ENCODE measurements around the gene LYPD3.

LYPD3 gene

DNA sequence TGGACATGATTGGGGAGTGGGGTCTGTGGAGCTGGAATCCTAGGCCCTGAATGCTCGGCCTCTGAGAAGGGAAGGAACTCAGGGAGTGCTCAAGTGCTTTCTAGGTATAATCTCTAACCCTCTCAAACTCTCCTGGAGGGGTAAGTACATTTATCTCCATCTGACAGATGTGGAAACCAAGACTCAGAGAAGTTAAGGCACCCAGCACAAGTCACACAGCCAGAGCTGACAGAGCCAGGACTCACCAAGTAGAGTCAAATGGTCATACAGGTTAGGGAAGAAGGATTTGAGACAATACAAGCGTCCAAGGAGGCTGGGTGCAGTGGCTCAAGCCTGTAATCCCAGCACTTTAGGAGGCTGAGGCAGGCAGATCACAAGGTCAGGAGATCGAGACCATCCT, 12.9 kb upstream of the LYPD3 start:
- Mint-ChIP-seq H3K36me3 (ENCODE audit: low read depth) (peaks cover 9% of the 10 kb centered on the region), H3K27ac (no peak overlapping the region), H3K9me3 (no peaks in the 10 kb centered on the region), H3K4me3 (no peak overlapping the region), H3K27me3 (ENCODE audit: low read depth) (no peaks in the 10 kb centered on the region), H3K4me1 (ENCODE audit: low read depth) (peaks cover 7% of the 10 kb centered on the region)

DNA sequence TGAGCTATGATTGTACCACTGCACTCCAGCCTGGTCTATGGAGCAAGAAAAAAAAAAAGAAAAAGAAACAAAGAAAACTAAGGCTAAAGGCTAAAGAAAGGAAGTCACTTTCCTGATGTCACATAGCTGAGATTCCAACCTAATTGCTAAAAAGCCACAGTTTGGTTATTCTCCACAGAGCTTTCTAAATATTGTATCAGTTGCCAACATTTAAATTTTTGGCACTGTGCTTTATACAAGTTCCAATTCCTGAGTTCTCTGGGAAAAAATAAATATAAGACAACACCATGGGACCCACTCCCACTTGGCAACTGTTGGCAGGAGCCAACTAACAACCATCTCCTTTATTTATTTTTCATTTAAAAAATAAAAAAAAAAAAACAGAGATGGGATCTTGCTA, 11.2 kb upstream of the LYPD3 start:
- H3K27me3 Mint-ChIP-seq (ENCODE audit: low read depth) = no peaks in the 10 kb centered on the region
- no peak overlapping the region for H3K27ac Mint-ChIP-seq
- no peaks in the 10 kb centered on the region for H3K9me3 Mint-ChIP-seq
- H3K36me3 Mint-ChIP-seq (ENCODE audit: low read depth) = peaks cover 9% of the 10 kb centered on the region
- peaks cover 7% of the 10 kb centered on the region for H3K4me1 Mint-ChIP-seq (ENCODE audit: low read depth)
- no peak overlapping the region for H3K4me3 Mint-ChIP-seq

DNA sequence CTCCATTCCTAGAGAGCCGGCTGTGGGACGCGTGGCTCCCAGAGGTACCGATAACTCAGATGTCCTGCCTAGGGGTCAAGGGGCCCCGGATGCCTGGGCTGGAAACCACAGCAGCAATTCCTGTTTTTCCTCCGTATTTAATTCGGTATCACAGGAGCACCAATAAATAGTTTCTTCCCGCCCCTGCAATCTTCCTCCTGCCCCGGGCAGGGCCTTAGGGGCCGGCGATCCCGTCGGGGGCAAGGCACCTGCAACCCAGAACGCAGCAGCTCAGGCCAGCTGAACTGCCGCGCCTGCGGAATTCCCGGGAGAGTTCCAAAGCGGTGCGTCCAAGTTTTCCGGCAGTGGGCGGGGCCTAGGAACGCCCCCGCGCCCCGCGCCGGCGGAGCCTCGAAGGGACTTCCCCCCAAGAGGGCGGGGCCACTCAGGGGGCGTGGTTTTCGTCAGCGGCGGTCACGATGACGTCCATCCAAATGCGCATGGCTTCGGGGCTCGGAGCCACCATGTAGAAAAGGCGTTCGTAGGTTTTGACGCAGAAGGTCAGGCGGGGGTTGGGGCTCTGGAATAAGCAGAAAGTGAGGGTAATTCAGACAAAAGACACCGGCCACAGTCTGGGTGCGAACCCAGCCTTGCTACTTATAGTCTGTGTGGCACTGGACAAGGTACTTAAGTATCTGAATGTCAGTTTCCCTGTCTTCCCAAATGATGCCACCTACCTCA, 9.7 kb upstream of the LYPD3 start:
- peaks cover 9% of the 10 kb centered on the region for H3K4me1 Mint-ChIP-seq (ENCODE audit: low read depth)
- peak overlapping the region; percentile 82 for H3K27ac Mint-ChIP-seq
- peak overlapping the region; percentile 71 for H3K4me3 Mint-ChIP-seq
- peaks cover 9% of the 10 kb centered on the region for H3K36me3 Mint-ChIP-seq (ENCODE audit: low read depth)
- no peaks in the 10 kb centered on the region for H3K27me3 Mint-ChIP-seq (ENCODE audit: low read depth)
- no peaks in the 10 kb centered on the region for H3K9me3 Mint-ChIP-seq

DNA sequence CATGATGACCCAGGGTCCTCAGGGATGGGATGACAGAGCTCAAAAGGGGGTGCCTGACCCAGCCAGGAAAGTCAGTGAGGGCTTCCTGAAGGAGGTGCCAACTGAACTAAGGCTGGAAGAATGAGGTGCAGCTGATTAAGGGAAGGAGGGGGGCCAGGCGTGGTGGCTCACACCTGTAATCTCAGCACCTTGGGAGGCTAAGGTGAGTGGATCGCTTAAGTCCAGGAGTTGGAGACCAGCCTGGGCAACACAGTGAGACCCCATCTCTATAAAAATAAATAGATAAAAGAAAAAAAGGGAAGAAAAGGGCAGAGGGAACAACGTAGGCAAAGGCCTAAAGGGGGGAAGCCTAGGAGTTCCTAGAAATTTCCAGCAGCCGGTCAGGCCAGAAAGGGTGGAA, 9.1 kb upstream of the LYPD3 start:
- H3K4me3 Mint-ChIP-seq = peak overlapping the region; percentile 28
- no peaks in the 10 kb centered on the region for H3K27me3 Mint-ChIP-seq (ENCODE audit: low read depth)
- peaks cover 9% of the 10 kb centered on the region for H3K36me3 Mint-ChIP-seq (ENCODE audit: low read depth)
- peaks cover 11% of the 10 kb centered on the region for H3K4me1 Mint-ChIP-seq (ENCODE audit: low read depth)
- no peaks in the 10 kb centered on the region for H3K9me3 Mint-ChIP-seq
- H3K27ac Mint-ChIP-seq = no peak overlapping the region

DNA sequence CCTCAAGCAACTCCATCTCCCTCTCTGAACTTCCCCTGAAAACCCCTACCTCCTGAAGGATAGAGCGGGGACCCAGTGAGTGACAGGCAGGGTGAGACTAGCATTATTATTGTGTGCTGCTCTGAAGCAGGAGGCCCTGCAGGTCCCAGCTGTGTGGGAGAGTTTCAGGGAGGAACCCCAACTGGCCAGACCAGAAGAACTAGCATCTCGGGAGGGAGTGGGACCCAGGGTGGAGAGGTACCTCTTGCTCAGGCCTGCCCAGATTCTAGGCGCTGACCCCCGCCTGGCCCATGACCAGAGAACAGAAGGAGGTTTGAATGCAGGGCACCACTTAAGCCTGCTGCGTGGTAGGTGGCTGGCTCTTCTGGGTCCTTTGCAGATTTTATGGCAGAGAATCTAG, 5.7 kb upstream of the LYPD3 start:
- H3K4me1 Mint-ChIP-seq (ENCODE audit: low read depth) = peaks cover 26% of the 10 kb centered on the region
- H3K4me3 Mint-ChIP-seq = no peak overlapping the region
- no peak overlapping the region for H3K27ac Mint-ChIP-seq
- H3K27me3 Mint-ChIP-seq (ENCODE audit: low read depth) = no peaks in the 10 kb centered on the region
- H3K36me3 Mint-ChIP-seq (ENCODE audit: low read depth) = peaks cover 5% of the 10 kb centered on the region
- no peaks in the 10 kb centered on the region for H3K9me3 Mint-ChIP-seq

DNA sequence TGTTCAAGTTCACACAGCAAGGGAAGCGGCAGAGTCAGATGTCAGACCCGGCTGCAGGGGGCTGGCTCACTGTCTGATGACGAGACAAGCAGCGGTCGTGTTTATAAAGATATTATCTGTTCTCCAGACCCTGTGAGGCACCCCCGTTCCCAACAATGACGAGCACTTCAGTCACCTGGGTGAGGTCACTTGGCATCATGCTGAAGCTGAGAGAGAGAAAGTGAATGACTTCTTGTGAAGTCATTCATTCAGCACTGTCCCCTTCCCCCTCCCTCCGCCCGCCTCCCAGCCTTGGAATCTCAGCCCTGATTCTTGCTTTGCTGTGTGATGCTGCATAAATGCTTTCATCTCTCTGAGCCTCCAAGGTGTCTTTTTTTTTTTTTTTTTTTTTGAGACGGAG, 4.9 kb upstream of the LYPD3 start:
- H3K27ac Mint-ChIP-seq = peak overlapping the region; percentile 39
- no peak overlapping the region for H3K4me3 Mint-ChIP-seq
- H3K27me3 Mint-ChIP-seq (ENCODE audit: low read depth) = no peaks in the 10 kb centered on the region
- H3K36me3 Mint-ChIP-seq (ENCODE audit: low read depth) = peaks cover 2% of the 10 kb centered on the region
- H3K4me1 Mint-ChIP-seq (ENCODE audit: low read depth) = peaks cover 20% of the 10 kb centered on the region
- no peaks in the 10 kb centered on the region for H3K9me3 Mint-ChIP-seq

DNA sequence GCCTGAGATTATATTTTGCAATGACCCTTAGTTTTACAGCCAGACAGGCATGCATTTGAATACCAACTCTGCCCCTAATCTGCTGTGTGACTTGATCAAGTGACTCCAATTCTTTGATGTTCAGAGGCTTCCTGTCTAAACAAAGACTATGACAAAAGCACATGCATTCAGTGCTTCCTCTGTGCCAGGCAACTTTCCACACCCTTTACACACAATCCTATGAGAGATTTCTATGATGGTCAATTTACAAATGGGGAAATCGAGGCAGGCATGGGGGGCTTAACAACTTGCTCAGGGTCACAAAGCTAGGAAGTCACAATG, 3.7 kb upstream of the LYPD3 start:
- Mint-ChIP-seq H3K4me1 (ENCODE audit: low read depth) (peaks cover 24% of the 10 kb centered on the region), H3K27me3 (ENCODE audit: low read depth) (no peaks in the 10 kb centered on the region), H3K4me3 (no peak overlapping the region), H3K36me3 (ENCODE audit: low read depth) (peaks cover 2% of the 10 kb centered on the region), H3K9me3 (no peaks in the 10 kb centered on the region), H3K27ac (peak overlapping the region; percentile 39)

DNA sequence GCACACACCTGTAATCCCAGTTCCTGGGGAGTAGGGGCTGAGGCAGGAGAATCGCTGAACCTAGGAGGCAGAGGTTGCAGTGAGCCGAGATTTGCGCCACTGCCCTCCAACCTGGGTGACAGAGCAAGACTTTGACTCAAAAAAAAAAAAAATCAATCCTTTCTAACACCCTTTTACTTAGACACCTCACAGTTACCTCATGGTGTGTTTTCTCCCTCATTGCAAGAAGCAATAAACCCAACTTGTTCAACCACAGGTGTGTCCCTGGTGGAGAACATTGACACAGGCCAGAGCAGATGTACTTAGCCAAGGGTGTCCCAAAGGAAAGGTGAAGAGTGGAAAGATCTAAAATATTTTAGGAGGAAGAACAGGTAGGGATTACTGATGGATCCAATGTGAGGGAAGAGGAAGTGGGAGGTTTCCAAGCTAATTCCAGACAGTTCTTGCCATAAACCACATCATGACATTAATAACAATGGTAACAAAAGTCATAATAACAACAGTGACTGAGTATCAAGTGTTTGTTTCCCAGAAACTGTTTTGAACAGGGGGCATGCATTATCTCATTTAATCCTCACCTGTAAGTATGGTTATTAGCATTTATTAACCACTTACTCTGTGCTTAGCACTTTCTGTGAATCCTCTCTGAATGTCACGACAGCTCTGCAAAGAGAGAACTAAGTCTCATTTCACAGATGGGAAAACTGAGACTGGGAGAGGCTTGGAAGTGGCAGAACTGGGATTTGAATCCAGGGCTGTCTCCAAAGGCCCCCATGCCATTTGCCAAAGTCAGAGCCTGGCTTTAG, 3.1 kb upstream of the LYPD3 start:
- Mint-ChIP-seq H3K27ac (peak overlapping the region; percentile 72), H3K4me1 (ENCODE audit: low read depth) (peaks cover 29% of the 10 kb centered on the region), H3K36me3 (ENCODE audit: low read depth) (no peaks in the 10 kb centered on the region), H3K27me3 (ENCODE audit: low read depth) (no peaks in the 10 kb centered on the region), H3K4me3 (peak overlapping the region; percentile 10), H3K9me3 (no peaks in the 10 kb centered on the region)

DNA sequence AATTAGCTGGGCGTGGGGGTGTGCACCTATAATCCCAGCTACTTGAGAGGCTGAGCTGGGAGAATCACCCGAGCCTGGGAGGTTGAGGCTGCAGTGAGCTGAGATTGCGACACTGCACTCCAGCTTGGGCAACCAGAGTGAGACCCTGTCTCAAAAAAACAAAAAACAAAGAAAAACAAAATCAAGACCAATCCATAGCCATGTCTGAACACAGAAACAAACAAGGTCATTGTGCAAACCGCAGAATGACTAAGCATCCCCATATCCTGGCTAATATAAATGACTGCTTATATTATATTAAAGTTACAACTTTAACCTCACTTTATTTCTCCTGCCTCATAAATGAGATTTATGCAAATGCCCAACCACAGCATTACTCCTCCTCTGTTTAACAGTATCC, 2.3 kb upstream of the LYPD3 start:
- H3K4me1 Mint-ChIP-seq (ENCODE audit: low read depth) = peaks cover 33% of the 10 kb centered on the region
- H3K9me3 Mint-ChIP-seq = no peaks in the 10 kb centered on the region
- H3K4me3 Mint-ChIP-seq = no peak overlapping the region
- no peaks in the 10 kb centered on the region for H3K36me3 Mint-ChIP-seq (ENCODE audit: low read depth)
- no peaks in the 10 kb centered on the region for H3K27me3 Mint-ChIP-seq (ENCODE audit: low read depth)
- peak overlapping the region; percentile 27 for H3K27ac Mint-ChIP-seq

DNA sequence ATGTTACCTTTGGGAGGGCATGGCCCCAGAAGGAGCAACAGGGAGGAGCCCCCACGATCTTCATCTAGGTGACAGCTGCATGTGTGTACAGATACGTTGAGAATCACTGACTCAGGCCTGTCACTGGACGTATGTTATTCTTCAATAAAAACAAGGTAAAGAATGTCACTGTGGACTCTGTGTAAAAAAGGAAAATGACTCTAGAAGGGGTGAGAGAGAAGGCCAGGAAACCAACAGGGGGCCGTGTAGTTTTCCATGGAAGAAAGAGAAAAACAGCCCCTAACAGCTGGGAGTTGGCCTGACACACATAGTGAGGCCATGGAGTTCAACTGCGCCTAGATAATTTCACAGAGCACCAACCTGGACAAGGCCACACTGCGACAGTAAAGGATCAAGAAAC, 1.9 kb upstream of the LYPD3 start:
- H3K9me3 Mint-ChIP-seq = no peaks in the 10 kb centered on the region
- H3K4me3 Mint-ChIP-seq = no peak overlapping the region
- no peak overlapping the region for H3K27ac Mint-ChIP-seq
- peaks cover 33% of the 10 kb centered on the region for H3K4me1 Mint-ChIP-seq (ENCODE audit: low read depth)
- H3K27me3 Mint-ChIP-seq (ENCODE audit: low read depth) = no peaks in the 10 kb centered on the region
- H3K36me3 Mint-ChIP-seq (ENCODE audit: low read depth) = no peaks in the 10 kb centered on the region

DNA sequence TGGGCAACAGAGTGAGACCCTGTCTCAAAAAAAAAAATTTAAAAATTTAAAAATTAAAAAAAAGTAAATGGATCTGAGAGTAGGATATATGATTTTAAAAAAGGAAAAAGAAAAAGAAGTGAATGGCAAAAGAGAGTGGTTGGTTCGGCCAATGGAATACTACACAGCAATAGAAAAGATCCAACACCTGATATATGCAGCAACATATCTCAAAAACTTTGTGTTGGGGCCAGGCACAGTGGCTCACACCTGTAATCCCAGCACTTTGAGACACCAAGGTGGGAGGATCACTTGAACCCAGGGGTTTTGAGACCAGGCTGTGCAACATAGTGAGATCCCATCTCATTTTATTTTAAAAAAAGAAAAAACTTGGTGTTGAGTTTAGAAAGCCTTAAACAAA, 1.4 kb upstream of the LYPD3 start:
- Mint-ChIP-seq H3K36me3 (ENCODE audit: low read depth) (no peaks in the 10 kb centered on the region), H3K9me3 (no peaks in the 10 kb centered on the region), H3K27me3 (ENCODE audit: low read depth) (no peaks in the 10 kb centered on the region), H3K4me3 (no peak overlapping the region), H3K27ac (no peak overlapping the region), H3K4me1 (ENCODE audit: low read depth) (peaks cover 33% of the 10 kb centered on the region)

DNA sequence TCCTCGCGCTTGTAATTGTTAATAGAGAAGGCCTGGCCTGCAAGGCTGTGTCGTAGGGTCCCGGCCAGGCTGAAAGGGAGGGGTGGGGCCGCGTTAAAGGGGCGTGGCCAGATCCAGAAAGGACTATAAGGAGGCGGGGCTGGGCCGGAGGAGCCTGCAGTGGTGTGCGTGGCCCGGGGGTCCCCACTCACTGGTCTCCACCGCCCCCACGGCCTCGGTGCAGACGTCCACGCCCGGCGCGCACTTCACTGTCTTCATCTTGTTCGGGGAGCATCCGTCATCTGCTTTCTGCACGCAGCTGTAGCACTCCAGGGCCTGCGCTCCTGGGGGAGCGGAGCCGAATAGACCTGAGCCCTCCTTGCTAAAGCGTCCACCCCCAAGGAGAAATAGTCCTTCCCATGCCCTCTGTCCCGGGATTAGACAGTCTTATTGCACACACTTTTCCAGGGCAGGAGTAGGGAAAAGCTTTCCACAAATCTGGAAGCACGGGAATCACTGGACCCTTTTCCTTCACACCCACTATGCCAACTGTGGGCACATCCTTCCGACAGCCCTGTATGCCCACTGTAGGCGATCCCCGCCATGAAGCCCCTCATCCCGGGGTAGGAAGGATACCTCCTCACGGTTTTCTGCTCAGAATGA, 1.2 kb downstream of the LYPD3 start:
- no peaks in the 10 kb centered on the region for H3K9me3 Mint-ChIP-seq
- H3K27me3 Mint-ChIP-seq (ENCODE audit: low read depth) = peaks cover 4% of the 10 kb centered on the region
- peak overlapping the region; percentile 98 for H3K27ac Mint-ChIP-seq
- H3K4me1 Mint-ChIP-seq (ENCODE audit: low read depth) = peaks cover 31% of the 10 kb centered on the region
- peak overlapping the region; percentile 95 for H3K4me3 Mint-ChIP-seq
- H3K36me3 Mint-ChIP-seq (ENCODE audit: low read depth) = no peaks in the 10 kb centered on the region

DNA sequence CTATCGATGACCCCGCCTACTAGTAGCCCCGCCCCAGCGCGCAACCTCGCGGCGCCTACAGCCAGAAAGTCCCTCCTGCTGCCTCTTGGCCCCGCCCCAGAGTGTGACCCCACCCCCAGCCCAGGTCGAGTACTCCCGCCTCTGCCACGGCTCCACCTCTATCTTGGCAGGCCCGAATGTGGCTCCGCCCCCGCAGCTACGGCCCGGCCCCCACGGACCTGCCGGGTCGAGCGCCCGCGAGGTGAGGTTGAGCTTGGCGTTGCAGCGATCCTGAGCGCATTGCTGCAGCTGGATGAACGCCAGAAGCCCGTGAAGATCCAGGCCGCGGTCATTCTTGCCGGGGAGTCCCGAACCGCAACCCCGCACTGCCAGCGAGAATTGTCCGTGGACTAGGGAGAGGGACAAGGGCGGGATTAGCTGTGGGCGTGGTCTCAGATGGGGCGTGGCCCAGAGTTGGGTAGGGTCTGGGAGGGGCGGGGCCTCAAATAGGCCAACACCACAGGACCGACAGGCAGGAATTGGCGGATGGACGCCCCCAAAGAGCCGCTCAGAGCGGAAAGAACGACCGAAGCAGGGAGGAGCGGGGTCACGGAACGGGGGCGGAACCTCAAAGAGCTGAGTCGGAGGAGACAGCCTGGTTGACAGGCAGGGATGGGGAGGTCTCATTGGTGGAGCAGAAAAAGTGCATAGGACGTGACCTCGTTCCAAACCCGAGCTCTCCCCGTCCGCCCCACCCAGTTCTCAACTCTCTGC, 1.9 kb downstream of the LYPD3 start:
- Mint-ChIP-seq H3K4me1 (ENCODE audit: low read depth) (peaks cover 27% of the 10 kb centered on the region), H3K4me3 (peak overlapping the region; percentile 95), H3K27ac (peak overlapping the region; percentile 98)

DNA sequence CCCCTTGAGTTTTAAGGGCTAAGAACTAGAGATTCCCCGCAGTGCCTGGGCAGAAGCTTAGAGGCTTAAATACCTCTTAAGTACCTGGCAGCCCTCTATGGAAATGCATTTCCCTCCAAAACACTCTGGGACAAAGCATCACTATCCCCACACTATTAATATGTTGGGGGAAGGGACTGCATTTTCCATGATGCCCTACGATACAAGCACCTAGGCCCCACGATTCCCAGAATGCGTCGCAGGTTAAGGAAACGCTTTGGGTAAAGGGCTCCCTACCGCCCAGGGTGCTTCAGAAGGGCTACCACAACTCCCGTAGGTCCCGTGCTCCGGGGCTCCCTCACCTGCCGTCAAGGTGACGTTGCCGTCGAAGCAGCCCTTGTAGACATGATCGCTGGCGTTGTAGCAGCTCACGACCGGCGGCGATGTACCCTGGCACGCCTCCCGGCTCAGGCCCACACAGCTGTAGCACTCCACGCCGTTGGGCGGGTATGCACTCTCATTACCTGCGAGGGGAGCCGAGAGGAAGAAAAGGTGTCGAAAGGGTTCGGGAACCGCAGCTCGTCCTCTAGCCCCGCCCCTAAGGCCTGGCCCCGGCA, 2.5 kb downstream of the LYPD3 start:
- peaks cover 20% of the 10 kb centered on the region for H3K4me1 Mint-ChIP-seq (ENCODE audit: low read depth)
- H3K4me3 Mint-ChIP-seq = peak overlapping the region; percentile 95
- peak overlapping the region; percentile 98 for H3K27ac Mint-ChIP-seq
- H3K9me3 Mint-ChIP-seq = no peaks in the 10 kb centered on the region
- H3K27me3 Mint-ChIP-seq (ENCODE audit: low read depth) = peaks cover 4% of the 10 kb centered on the region
- H3K36me3 Mint-ChIP-seq (ENCODE audit: low read depth) = no peaks in the 10 kb centered on the region

More for the DNA sequence above, 1.9 kb downstream of the LYPD3 start:
- Mint-ChIP-seq H3K27me3 (ENCODE audit: low read depth) (peaks cover 4% of the 10 kb centered on the region), H3K9me3 (no peaks in the 10 kb centered on the region), H3K36me3 (ENCODE audit: low read depth) (no peaks in the 10 kb centered on the region)
